Measurements from ENCODE around the gene SERINC1. TPM values are rescaled to one million over a fixed set of nuclear protein-coding genes. Genes with fewer than 3 reads are reported as not detected.

SERINC1 gene
- total and polyA plus RNA-seq, 2 of the 4 experiments (the other 2 are of a cell fraction), result 79.8 to 123 TPM

GRCh38 chr6:122406187-122406586 is 65.4 kb downstream of the SERINC1 start:
- H3K56ac ChIP-seq (ENCODE audit: extremely low read depth, insufficient read depth, low read length), result no peak overlapping the region
- CTCF ChIA-PET, result interaction anchor here (0.9 kb wide), 2 partner anchors 8 to 74 kb away, joined by 3 to 5 read pairs; no protein-coding TSS in a partner anchor
- DNase-seq (no peak), ATAC-seq (ENCODE audit: low read depth) (no peak)
- no peak overlapping the region for H3K14ac ChIP-seq (replicated peaks; ENCODE audit: low read depth, low read length)
- no peak overlapping the region for H4K8ac ChIP-seq (ENCODE audit: low read depth in 2 of 2, low read length in 2 of 2)
- peaks cover 15 to 53% of the 10 kb centered on the region in 2 experiments; a peak in 3 of 4 replicates for H3K79me1 ChIP-seq (ENCODE audit: low read depth in 1 of 2, low read length in 2 of 2)
- H3K9ac ChIP-seq (ENCODE audit: low read depth, low read length), result no peak overlapping the region
- no peak overlapping the region for H2AK5ac ChIP-seq (ENCODE audit: low read depth, low read length)
- H4K91ac ChIP-seq (ENCODE audit: insufficient read depth, low read depth, low read length), result no peak overlapping the region
- no peak overlapping the region for H3K18ac ChIP-seq (ENCODE audit: low read depth, low read length)
- no peak overlapping the region for H2BK15ac ChIP-seq (ENCODE audit: low read depth, low read length)
- H3K4me1 ChIP-seq (ENCODE audit: control insufficient read depth, insufficient read depth, low read length), result no peaks in the 10 kb centered on the region
- H2BK120ac ChIP-seq (ENCODE audit: low read depth, low read length), result no peak overlapping the region
- H3K4me3 ChIP-seq (ENCODE audit: insufficient read depth, low read depth, low read length), result no peak overlapping the region
- dilution Hi-C loops (cut with HindIII; ENCODE audit: low sequenced_read_pairs, unreplicated experiment) (no loop called here), intact Hi-C loops (cut with micrococcal nuclease) (no loop called here), in situ Hi-C loops (cut with MboI; ENCODE audit: low sequenced_read_pairs) (no loop called here)
- no peaks in the 10 kb centered on the region for H3K9me1 ChIP-seq (ENCODE audit: insufficient read depth, low read length)
- H3K9me3 ChIP-seq (ENCODE audit: control insufficient read depth, insufficient read depth, low read length), result no peaks in the 10 kb centered on the region
- no TSS peak for BruUV-seq (replicated peaks)
- no peak overlapping the region for H2BK20ac ChIP-seq (ENCODE audit: low read depth, low read length)
- H3K4ac ChIP-seq (ENCODE audit: low read depth, low read length), result no peak overlapping the region
- 86% methylated on average over 1 of the region's 1 CpG; no CpG with 5 or more reads in 1 of the 2 experiments for WGBS, 2 experiments (ENCODE audit: extremely low coverage in 2 of 2, insufficient read length in 1 of 2)
- POLR2A ChIA-PET (ENCODE audit: unreplicated experiment), result no interaction called here
- no peak overlapping the region for H2BK5ac ChIP-seq (ENCODE audit: low read depth, low read length, poor library complexity, severe bottlenecking)
- H4K5ac ChIP-seq (ENCODE audit: low read depth, low read length), result no peak overlapping the region
- H3K27ac ChIP-seq (ENCODE audit: insufficient read depth, low read length), result no peak overlapping the region
- H2AK9ac ChIP-seq (replicated peaks; ENCODE audit: low read depth, low read length, poor library complexity), result no peak overlapping the region
- H3K23ac ChIP-seq (ENCODE audit: low read depth, low read length), result no peak overlapping the region
- no peak overlapping the region for H2AFZ ChIP-seq (replicated peaks; ENCODE audit: low read length, poor library complexity)
- TF ChIP-seq FOS (IDR thresholded peaks at IDR 0.05; ENCODE audit: low read depth, low read length) (no peak), SMC3 (IDR thresholded peaks at IDR 0.05; ENCODE audit: low read depth, low read length) (no peak), MAFK (IDR thresholded peaks at IDR 0.05; ENCODE audit: low read depth, low read length) (no peak), NFE2L2 (IDR thresholded peaks at IDR 0.05; ENCODE audit: low read depth, low read length) (no peak), BHLHE40 (IDR thresholded peaks at IDR 0.05; ENCODE audit: low read depth, low read length) (no peak), ELK1 (IDR thresholded peaks at IDR 0.05; ENCODE audit: borderline replicate concordance, low read depth, low read length) (no peak), MAZ (IDR thresholded peaks at IDR 0.05; ENCODE audit: borderline replicate concordance, low read depth, low read length) (no peak), USF2 (IDR thresholded peaks at IDR 0.05; ENCODE audit: low read depth, low read length) (no peak), POLR2A (IDR thresholded peaks at IDR 0.05; ENCODE audit: low read depth, low read length) (no peak), CHD1 (IDR thresholded peaks at IDR 0.05; ENCODE audit: low read depth, low read length) (no peak), MXI1 (IDR thresholded peaks at IDR 0.05; ENCODE audit: borderline replicate concordance, low read depth, low read length) (no peak), RCOR1 (IDR thresholded peaks at IDR 0.05; ENCODE audit: insufficient replicate concordance, low read length) (no peak), CTCF (conservative IDR thresholded peaks at IDR 0.05; ENCODE audit: low read depth, low read length) (no peak), CEBPB (IDR thresholded peaks at IDR 0.05; ENCODE audit: low read depth, low read length) (no peak), RAD21 (IDR thresholded peaks at IDR 0.05; ENCODE audit: low read length) (no peak), RFX5 (IDR thresholded peaks at IDR 0.05; ENCODE audit: low read depth, low read length) (no peak)
- H3K36me3 ChIP-seq (ENCODE audit: control insufficient read depth, insufficient read depth, low read length), result no peaks in the 10 kb centered on the region
- no peaks in the 10 kb centered on the region for H4K20me1 ChIP-seq (ENCODE audit: insufficient read depth, low read length)
- no peaks in the 10 kb centered on the region for H3K27me3 ChIP-seq (ENCODE audit: control insufficient read depth, insufficient read depth, low read length)
- no peak overlapping the region for H3K4me2 ChIP-seq (ENCODE audit: low read depth, low read length)
